Body of pancreas (tissue), 4 donors: ENCODE measurements around the gene ADAMTS17. TPM values are rescaled to one million over a fixed set of nuclear protein-coding genes. Genes with fewer than 3 reads are reported as not detected.

Experiments
- ATAC-seq: fragments of 150-250 bp; one replicate; pipeline ENCODE4 v1.9.1; 2016
- DNase-seq, 4 donors: peaks; one replicate each; pipeline ENCODE4 v3.0.0-alpha.2; 2019
- H3K27ac ChIP-seq, 4 donors: fragments of 200-600 bp; sonication (generic); 1 replicate in 3 of 4; 2 replicates in 1 of 4; pipeline versions ENCODE4 v1.5.1 to v1.6.1; 2016 to 2019; ENCODE audit warnings: mild to moderate bottlenecking in 1 of 4, mixed read lengths in 1 of 4, moderate library complexity in 1 of 4
- H3K27me3 ChIP-seq, 2 donors: fragments of 200-600 bp; sonication (generic); one replicate each; pipeline ENCODE4 v1.6.0; 2016; ENCODE audit warnings: mild to moderate bottlenecking in 1 of 2
- H3K36me3 ChIP-seq, 2 donors: fragments of 200-600 bp; sonication (generic); replicated peaks in 1 of 2; 2 replicates each; pipeline ENCODE4 v1.5.1; 2016; ENCODE audit warnings: low read depth in 2 of 2; ENCODE audit not compliant: insufficient read depth in 1 of 2
- H3K4me1 ChIP-seq: fragments of 200-600 bp; sonication (generic); one replicate; pipeline ENCODE4 v1.6.0; 2016
- H3K4me3 ChIP-seq, 2 donors: fragments of 200-600 bp; sonication (generic); 1 replicate in 1 of 2; 2 replicates in 1 of 2; pipeline ENCODE4 v1.5.1; 2016 to 2019
- H3K9me3 ChIP-seq, 3 donors: fragments of 200-600 bp; sonication (generic); 1 replicate in 2 of 3; 2 replicates in 1 of 3; pipeline ENCODE4 v1.5.1; 2016
- POLR2A ChIP-seq, 3 donors: fragments of 450-650 bp; IDR thresholded peaks; one replicate each; pipeline ENCODE4 v1.6.1; 2016; ENCODE audit warnings: antibody characterized with exemption in 3 of 3, mild to moderate bottlenecking in 2 of 3
- WGBS, 2 donors: methylation state at CpG; one replicate each; pipeline ENCODE4 v1.1.5; 2017; 5-methylcytosine and 5-hydroxymethylcytosine counted together
- intact Hi-C: fragments of 100-400 bp; cut with DNase I; formaldehyde crosslinking; loops from one replicate; pipeline ENCODE4 v1.15.1; 2023
- total RNA-seq, 2 donors: library from RNA; depleted of rRNA; stranded (reverse); fragments of >200 nt; gene quantifications; one replicate each; pipeline ENCODE4 v1.1.0, GENCODE V29; 2016
- TF ChIP-seq, protein P1 (sequence below), 7 experiments: fragments of 450-650 bp in 4 of 7; fragments of 200-600 bp in 3 of 7; sonication (generic) in 3 of 7; IDR thresholded peaks; one replicate each; pipeline ENCODE4 v1.5.1; 2016 to 2019; ENCODE audit warnings: antibody characterized with exemption in 7 of 7

Gene ADAMTS17
- total RNA-seq, 2 donors from 2014 or later: 24.6 to 26.0 TPM

DNA sequence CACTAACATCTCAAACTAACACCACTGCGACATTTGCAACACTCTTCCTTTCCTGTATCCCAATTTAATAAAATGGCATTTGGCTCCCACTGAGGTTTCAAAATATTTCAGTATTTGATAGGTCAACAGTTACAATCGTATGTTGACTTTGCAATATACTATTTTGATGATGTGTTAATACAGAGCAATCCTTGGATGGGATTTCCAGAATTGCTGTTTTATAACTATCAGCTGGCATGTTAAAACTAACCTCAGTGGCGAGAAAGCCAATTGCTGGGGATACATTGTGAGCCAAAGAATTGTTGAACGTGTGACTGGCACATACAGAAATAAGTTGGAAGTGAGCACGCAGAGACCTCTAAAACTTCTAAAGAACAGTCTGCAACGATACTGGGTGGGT is 382.4 kb downstream of the ADAMTS17 start:
- Histone ChIP-seq H3K27ac (no peak overlapping the region), H3K4me3 (no peak overlapping the region), H3K27me3 (no peaks in the 10 kb centered on the region), H3K36me3 (no peaks in the 10 kb centered on the region), H3K9me3 (no peaks in the 10 kb centered on the region), H3K4me1 (no peaks in the 10 kb centered on the region)
- no peak for ATAC-seq
- TF ChIP-seq, protein P1, sequence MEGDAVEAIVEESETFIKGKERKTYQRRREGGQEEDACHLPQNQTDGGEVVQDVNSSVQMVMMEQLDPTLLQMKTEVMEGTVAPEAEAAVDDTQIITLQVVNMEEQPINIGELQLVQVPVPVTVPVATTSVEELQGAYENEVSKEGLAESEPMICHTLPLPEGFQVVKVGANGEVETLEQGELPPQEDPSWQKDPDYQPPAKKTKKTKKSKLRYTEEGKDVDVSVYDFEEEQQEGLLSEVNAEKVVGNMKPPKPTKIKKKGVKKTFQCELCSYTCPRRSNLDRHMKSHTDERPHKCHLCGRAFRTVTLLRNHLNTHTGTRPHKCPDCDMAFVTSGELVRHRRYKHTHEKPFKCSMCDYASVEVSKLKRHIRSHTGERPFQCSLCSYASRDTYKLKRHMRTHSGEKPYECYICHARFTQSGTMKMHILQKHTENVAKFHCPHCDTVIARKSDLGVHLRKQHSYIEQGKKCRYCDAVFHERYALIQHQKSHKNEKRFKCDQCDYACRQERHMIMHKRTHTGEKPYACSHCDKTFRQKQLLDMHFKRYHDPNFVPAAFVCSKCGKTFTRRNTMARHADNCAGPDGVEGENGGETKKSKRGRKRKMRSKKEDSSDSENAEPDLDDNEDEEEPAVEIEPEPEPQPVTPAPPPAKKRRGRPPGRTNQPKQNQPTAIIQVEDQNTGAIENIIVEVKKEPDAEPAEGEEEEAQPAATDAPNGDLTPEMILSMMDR (IDR thresholded peaks at IDR 0.05): no peak
- no peak for TF ChIP-seq POLR2A (IDR thresholded peaks at IDR 0.05)
- WGBS, 2 donors: 81 to 86% methylated on average over 6 of the region's 6 CpGs
- intact Hi-C loops: no loop called here
- no peak for DNase-seq

DNA sequence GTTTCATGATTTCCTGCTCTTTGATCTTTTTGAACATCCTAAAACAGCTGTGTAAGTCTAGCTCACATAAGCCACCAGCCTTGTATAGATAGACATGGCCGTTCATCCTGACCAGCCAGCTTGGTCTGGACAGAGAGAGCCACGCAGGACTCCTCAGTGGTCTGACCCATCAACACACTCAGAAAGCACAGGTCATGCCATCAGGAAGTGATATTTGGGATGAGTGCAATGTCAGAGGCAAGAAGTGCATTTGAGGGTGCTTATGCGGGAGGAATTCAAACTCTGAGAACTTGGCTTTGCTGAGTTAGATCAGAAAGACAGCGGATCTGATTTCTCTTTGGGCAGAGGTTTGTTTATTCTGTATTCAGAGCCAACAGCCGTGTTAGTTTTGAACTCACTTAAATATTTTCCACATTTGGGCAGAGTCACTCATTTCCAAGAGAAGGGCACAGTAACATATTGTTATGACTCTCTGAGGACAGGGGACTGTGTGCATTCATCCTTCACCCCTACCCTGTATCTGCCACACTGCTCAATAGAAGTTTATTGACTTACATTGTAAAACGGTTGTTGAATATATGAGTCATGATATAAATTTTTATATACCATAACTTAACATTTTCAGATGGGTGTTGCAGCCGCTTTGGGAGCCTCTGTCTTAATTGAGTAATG is 383.2 kb downstream of the ADAMTS17 start:
- no peak for DNase-seq

DNA sequence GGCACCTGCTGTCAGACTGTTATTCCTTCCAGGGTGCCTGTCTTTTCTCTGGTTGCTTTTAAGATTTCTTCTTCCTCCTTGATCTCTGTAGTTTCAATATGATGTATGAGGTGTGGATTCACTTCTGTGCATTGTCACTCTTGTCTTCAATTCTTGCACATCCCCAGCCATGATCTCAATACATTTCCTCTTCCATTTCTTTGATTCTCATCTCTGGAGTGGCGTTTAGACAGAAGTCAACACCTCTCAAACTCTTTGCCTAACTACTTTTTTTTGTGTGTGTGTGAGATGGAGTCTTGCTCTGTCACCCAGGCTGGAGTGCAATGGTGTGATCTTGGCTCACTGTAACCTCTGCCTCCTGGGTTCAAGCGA is 384.1 kb downstream of the ADAMTS17 start:
- 91 to 98% methylated on average over 2 of the region's 2 CpGs for WGBS, 2 donors
- H3K4me1 ChIP-seq: no peaks in the 10 kb centered on the region

More for the DNA sequence above, 383.2 kb downstream of the ADAMTS17 start:
- Histone ChIP-seq H3K27me3 (no peaks in the 10 kb centered on the region), H3K9me3 (no peaks in the 10 kb centered on the region), H3K4me1 (no peaks in the 10 kb centered on the region), H3K36me3 (no peaks in the 10 kb centered on the region), H3K4me3 (no peak overlapping the region), H3K27ac (no peak overlapping the region)
- intact Hi-C loops: no loop called here
- ATAC-seq: no peak
- no peak for TF ChIP-seq POLR2A (IDR thresholded peaks at IDR 0.05)
- TF ChIP-seq, protein P1 (IDR thresholded peaks at IDR 0.05): no peak
- 76% methylated on average over 7 of the region's 7 CpGs for WGBS, 2 donors

DNA sequence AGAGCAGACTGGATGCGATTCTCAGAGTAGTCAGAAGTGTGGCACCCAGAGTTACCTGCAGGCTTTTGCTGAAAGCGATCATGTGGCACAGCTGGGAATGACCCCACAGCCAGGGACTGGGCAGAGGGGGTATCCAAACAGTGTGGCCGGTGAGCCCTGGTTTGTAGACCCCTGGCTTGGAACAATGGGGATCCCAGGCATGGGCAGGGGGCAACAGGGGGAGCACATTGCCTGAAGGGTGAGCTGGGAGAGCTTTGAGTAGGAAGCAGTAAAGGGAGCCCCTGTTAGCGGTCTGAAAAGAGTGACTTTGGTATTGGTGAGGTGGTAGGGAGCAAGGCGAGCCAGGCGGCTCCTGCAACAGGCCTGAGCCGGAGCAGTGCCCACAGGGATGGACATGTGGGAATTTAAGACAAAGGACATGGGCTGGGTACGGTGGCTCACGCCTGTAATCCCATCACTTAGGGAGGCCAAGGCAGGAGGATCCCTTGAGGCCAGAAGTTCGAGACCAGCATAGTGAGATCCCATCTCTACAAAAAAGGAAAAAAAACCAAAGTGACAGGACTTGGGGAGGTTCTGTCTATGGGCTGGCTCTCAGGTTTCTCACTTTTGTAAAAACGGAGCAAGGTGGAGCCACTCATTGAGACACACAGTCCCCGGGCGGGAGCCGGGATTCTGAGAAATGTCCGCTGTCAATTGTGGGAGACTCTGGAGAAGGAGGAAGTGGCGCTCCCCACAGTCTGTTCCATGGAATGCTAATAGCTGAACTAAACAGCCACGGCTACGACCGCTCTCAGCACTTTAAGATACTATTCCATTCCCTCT is 384.7 kb downstream of the ADAMTS17 start:
- TF ChIP-seq POLR2A (IDR thresholded peaks at IDR 0.05): no peak
- TF ChIP-seq, protein P1 (IDR thresholded peaks at IDR 0.05): no peak
- ATAC-seq: no peak
- Histone ChIP-seq H3K4me3 (no peak overlapping the region), H3K27ac (no peak overlapping the region), H3K27me3 (no peaks in the 10 kb centered on the region), H3K9me3 (no peaks in the 10 kb centered on the region), H3K36me3 (no peaks in the 10 kb centered on the region), H3K4me1 (no peaks in the 10 kb centered on the region)
- 92% methylated on average over 19 of the region's 19 CpGs for WGBS, 2 donors
- no peak for DNase-seq
- intact Hi-C loops: no loop called here

More for the DNA sequence above, 384.1 kb downstream of the ADAMTS17 start:
- DNase-seq (no peak), ATAC-seq (no peak)
- TF ChIP-seq POLR2A (IDR thresholded peaks at IDR 0.05): no peak
- TF ChIP-seq, protein P1 (IDR thresholded peaks at IDR 0.05): no peak
- Histone ChIP-seq H3K36me3 (no peaks in the 10 kb centered on the region), H3K9me3 (no peaks in the 10 kb centered on the region), H3K27me3 (no peaks in the 10 kb centered on the region), H3K4me3 (no peak overlapping the region), H3K27ac (no peak overlapping the region)
- intact Hi-C loops: no loop called here
